ENCODE results near the gene MAFG. TPM values are rescaled to one million over a fixed set of nuclear protein-coding genes. Genes with fewer than 3 reads are reported as not detected.
A peak's percentile ranks its signal among the peaks of the same experiment; 100 is the strongest.

The MAFG gene
- total RNA-seq (10 to 100 TPM; 10.6 to 24.8 (median 18.8) TPM), total RNA-seq (13.4 to 138 (median 43.4) reads per million in 29 experiments)
- total RNA-seq (2013), result 2.8 TPM

- ATAC-seq (replicated peaks in 1 of 4) (peak; percentile 71 to 81 (median 73)), DNase-seq (peak; percentile 68 to 96 (median 82))
- Histone ChIP-seq H3K27ac (ENCODE audit: low read length) (peak within 1 kb of the TSS; percentile 31), H3K36me3 (ENCODE audit: control insufficient read depth in 2 of 2, extremely low read depth in 1 of 2, insufficient read depth in 1 of 2, low read length in 1 of 2) (no peaks in the 10 kb centered on the region), H3K4me3 (ENCODE audit: control insufficient read depth in 1 of 2, extremely low read depth in 1 of 2, low read length in 1 of 2) (peak within 1 kb of the TSS; percentile 56 to 58), H3K9me3 (no peaks in the 10 kb centered on the region), H3K4me1 (ENCODE audit: control insufficient read depth in 1 of 2, extremely low read depth in 1 of 2, insufficient read depth in 2 of 2, low read length in 2 of 2) (peaks cover 23 to 48% of the 10 kb centered on the region in 2 experiments), H3K27me3 (replicated peaks in 1 of 2; ENCODE audit: control insufficient read depth in 2 of 2, extremely low read depth in 1 of 2, insufficient read depth in 2 of 2, low read length in 1 of 2) (peaks cover 2 to 46% of the 10 kb centered on the region in 2 experiments)
- peak within 1 kb of the TSS; percentile 88 to 89 for H3K27ac Mint-ChIP-seq
- POLR2A ChIA-PET, result interaction anchor here in 1 of 2 donors (0.6 kb wide), 1 partner anchor 28 kb away, joined by 3 read pairs; no protein-coding TSS in a partner anchor
- under 1% methylated on average over 93 of the region's 98 CpGs for WGBS (ENCODE audit: insufficient coverage)
- H3K36me3 Mint-ChIP-seq, result no peaks in the 10 kb centered on the region
- CTCF ChIA-PET, result interaction anchor here in 1 of 2 donors (0.5 to 0.6 kb wide), 2 partner anchors 11 to 17 kb away, joined by 4 to 8 read pairs; no protein-coding TSS in a partner anchor
- peak within 1 kb of the TSS; percentile 81 to 90 (median 83) for H3K4me3 Mint-ChIP-seq
- peaks cover 0 to 24% of the 10 kb centered on the region in 2 donors for H3K27me3 Mint-ChIP-seq
- H3K9me3 Mint-ChIP-seq, result no peaks in the 10 kb centered on the region
- H3K4me1 Mint-ChIP-seq, result peaks cover 21 to 37% (median 22%) of the 10 kb centered on the region in 3 donors
Measured at GRCh38 chr17:81927653-81928543, at the start of gene MAFG. TSS of gene MAFG (minus strand) at chr17:81927735. CDS start at chr17:81923185, 4,550 bp downstream.

DNA sequence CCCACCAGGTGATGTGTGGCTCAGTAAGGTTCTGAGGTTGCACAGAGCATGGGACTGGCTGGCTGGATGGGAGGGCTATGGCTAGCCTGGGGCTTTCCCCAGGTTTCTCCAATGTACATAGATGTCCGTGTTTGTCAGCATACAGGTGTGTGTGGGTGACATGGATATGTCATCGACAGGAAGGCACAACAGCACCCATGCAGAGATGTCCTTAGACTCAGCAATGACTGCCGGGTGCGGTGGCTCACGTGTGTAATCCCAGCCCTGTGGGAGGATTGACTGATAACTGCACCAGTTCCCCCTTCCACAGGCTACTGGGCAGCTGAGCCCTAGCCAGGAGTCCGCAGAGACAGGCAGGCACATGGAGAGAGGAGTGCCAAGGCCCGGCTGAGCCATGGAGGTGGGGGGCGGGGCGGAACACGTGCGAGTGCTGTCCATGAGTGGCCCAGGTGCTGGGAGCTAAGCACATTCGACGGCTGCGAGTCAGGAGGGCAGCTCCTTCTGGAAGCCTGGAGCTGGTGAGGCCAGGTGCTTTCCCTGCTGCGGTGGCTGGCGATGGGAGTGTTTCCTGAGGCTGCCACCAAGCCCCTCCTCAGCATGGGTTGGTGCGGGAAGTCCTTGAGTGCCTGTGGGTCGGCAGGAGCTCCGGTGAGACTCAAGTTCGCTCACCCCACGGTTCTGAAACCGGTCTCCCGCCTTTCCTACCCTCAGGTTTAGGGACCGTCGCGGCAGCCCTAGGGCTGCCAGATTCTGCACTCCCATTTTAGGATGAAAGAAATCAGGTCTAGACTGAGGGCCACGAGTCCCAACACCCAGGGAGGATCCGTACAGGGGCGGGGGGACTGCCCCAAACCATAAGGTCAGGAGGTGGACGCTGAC is 49.0 kb upstream of the MAFG start:
- 19% methylated on average over 26 of the region's 30 CpGs for WGBS (ENCODE audit: insufficient coverage)
- H3K4me3 ChIP-seq (ENCODE audit: control insufficient read depth in 1 of 2, extremely low read depth in 1 of 2, low read length in 1 of 2), result peak overlapping the region; percentile 68 to 79

GRCh38 chr17:81973432-81973831 is 45.9 kb upstream of the MAFG start:
- Histone ChIP-seq H3K9me3 (no peaks in the 10 kb centered on the region), H3K36me3 (ENCODE audit: control insufficient read depth in 2 of 2, extremely low read depth in 1 of 2, insufficient read depth in 1 of 2, low read length in 1 of 2) (no peaks in the 10 kb centered on the region), H3K27me3 (replicated peaks in 1 of 2; ENCODE audit: control insufficient read depth in 2 of 2, extremely low read depth in 1 of 2, insufficient read depth in 2 of 2, low read length in 1 of 2) (peaks cover 0 to 5% of the 10 kb centered on the region in 2 experiments), H3K27ac (ENCODE audit: low read length) (no peak overlapping the region), H3K4me1 (ENCODE audit: control insufficient read depth in 1 of 2, extremely low read depth in 1 of 2, insufficient read depth in 2 of 2, low read length in 2 of 2) (peaks cover 13 to 28% of the 10 kb centered on the region in 2 experiments), H3K4me3 (ENCODE audit: control insufficient read depth in 1 of 2, extremely low read depth in 1 of 2, low read length in 1 of 2) (no peak overlapping the region)
- H3K4me1 Mint-ChIP-seq, result peaks cover 21 to 25% (median 25%) of the 10 kb centered on the region in 3 donors
- no peaks in the 10 kb centered on the region for H3K9me3 Mint-ChIP-seq
- H3K27ac Mint-ChIP-seq, result no peak overlapping the region
- ATAC-seq (replicated peaks in 1 of 4) (no peak), DNase-seq (no peak)
- POLR2A ChIA-PET, result no interaction called here
- H3K27me3 Mint-ChIP-seq, result no peaks in the 10 kb centered on the region
- no peak overlapping the region for H3K4me3 Mint-ChIP-seq
- CTCF ChIA-PET, result interaction anchor here in 1 of 2 donors (0.6 kb wide), 1 partner anchor 9 kb away, joined by 4 read pairs; no protein-coding TSS in a partner anchor
- H3K36me3 Mint-ChIP-seq, result no peaks in the 10 kb centered on the region

More for the DNA sequence above, 49.0 kb upstream of the MAFG start:
- peak in 3 of 35 experiments; percentile 6 to 51 (median 23) for DNase-seq
- Mint-ChIP-seq H3K27me3 (no peaks in the 10 kb centered on the region), H3K4me3 (peak overlapping the region; percentile 85 to 96 (median 94)), H3K36me3 (peaks cover 6% of the 10 kb centered on the region), H3K27ac (peak overlapping the region; percentile 95 to 96), H3K4me1 (peaks cover 29 to 41% (median 37%) of the 10 kb centered on the region in 3 donors), H3K9me3 (no peaks in the 10 kb centered on the region)
- Histone ChIP-seq H3K27me3 (replicated peaks in 1 of 2; ENCODE audit: control insufficient read depth in 2 of 2, extremely low read depth in 1 of 2, insufficient read depth in 2 of 2, low read length in 1 of 2) (peaks cover 0 to 3% of the 10 kb centered on the region in 2 experiments), H3K9me3 (no peaks in the 10 kb centered on the region), H3K4me1 (ENCODE audit: control insufficient read depth in 1 of 2, extremely low read depth in 1 of 2, insufficient read depth in 2 of 2, low read length in 2 of 2) (peaks cover 19 to 43% of the 10 kb centered on the region in 2 experiments), H3K36me3 (ENCODE audit: control insufficient read depth in 2 of 2, extremely low read depth in 1 of 2, insufficient read depth in 1 of 2, low read length in 1 of 2) (peaks cover 4 to 7% of the 10 kb centered on the region in 2 donors), H3K27ac (ENCODE audit: low read length) (peak overlapping the region; percentile 38)
- ATAC-seq (replicated peaks in 1 of 4), result peak; percentile 1 to 22 (median 12)
- ChIA-PET CTCF (no interaction called here), POLR2A (interaction anchor here (0.5 to 0.6 kb wide), 2 partner anchors 109 to 161 kb away, joined by 3 read pairs; no protein-coding TSS in a partner anchor)

- ChIA-PET CTCF (no interaction called here), POLR2A (no interaction called here)
- H3K4me1 ChIP-seq (ENCODE audit: control insufficient read depth in 1 of 2, extremely low read depth in 1 of 2, insufficient read depth in 2 of 2, low read length in 2 of 2), result peaks cover 12 to 35% of the 10 kb centered on the region in 2 experiments
- Mint-ChIP-seq H3K27me3 (peaks cover 0 to 4% of the 10 kb centered on the region in 2 donors), H3K4me1 (peaks cover 18 to 26% (median 24%) of the 10 kb centered on the region in 3 donors), H3K9me3 (no peaks in the 10 kb centered on the region), H3K4me3 (peak overlapping the region in 1 of 3 donors; percentile 71), H3K27ac (peak overlapping the region; percentile 31 to 80), H3K36me3 (no peaks in the 10 kb centered on the region)
- H3K4me3 ChIP-seq (ENCODE audit: control insufficient read depth in 1 of 2, extremely low read depth in 1 of 2, low read length in 1 of 2), result no peak overlapping the region
- H3K27me3 ChIP-seq (replicated peaks in 1 of 2; ENCODE audit: control insufficient read depth in 2 of 2, extremely low read depth in 1 of 2, insufficient read depth in 2 of 2, low read length in 1 of 2), result peaks cover 0 to 14% of the 10 kb centered on the region in 2 experiments
- no peak for DNase-seq
- H3K9me3 ChIP-seq, result no peaks in the 10 kb centered on the region
- no peaks in the 10 kb centered on the region for H3K36me3 ChIP-seq (ENCODE audit: control insufficient read depth in 2 of 2, extremely low read depth in 1 of 2, insufficient read depth in 1 of 2, low read length in 1 of 2)
- H3K27ac ChIP-seq (ENCODE audit: low read length), result no peak overlapping the region
- WGBS (ENCODE audit: insufficient coverage), result 86% methylated on average over 7 of the region's 12 CpGs
- no peak for ATAC-seq (replicated peaks in 1 of 4)
Measured at GRCh38 chr17:81968850-81969812, 41.6 kb upstream of the MAFG start.

DNA sequence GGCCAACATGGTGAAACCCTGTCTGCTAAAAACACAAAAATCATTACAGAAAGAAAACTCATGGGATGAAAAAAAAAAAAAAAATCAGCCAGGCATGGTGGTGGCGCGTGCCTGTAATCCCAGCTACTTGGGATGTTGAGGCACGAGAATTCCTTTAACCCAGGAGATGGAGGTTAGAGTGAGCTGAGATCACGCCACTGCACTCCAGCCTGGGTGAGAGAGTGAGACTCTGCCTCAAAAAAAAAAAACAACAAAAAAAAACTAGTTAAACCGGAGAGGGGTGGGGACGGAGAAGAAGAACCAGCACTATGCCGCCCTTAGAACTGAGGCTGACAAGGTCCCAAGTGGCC is 40.8 kb upstream of the MAFG start:
- H3K27me3 ChIP-seq (replicated peaks in 1 of 2; ENCODE audit: control insufficient read depth in 2 of 2, extremely low read depth in 1 of 2, insufficient read depth in 2 of 2, low read length in 1 of 2), result peaks cover 0 to 21% of the 10 kb centered on the region in 2 experiments
- H3K4me3 Mint-ChIP-seq, result peak overlapping the region; percentile 61 to 71 (median 65)
- no peak for ATAC-seq (replicated peaks in 1 of 4)
- DNase-seq, result no peak
- POLR2A ChIA-PET, result interaction anchor here in 1 of 2 donors (0.6 kb wide), 1 partner anchor 410 kb away, joined by 11 read pairs; no protein-coding TSS in a partner anchor
- CTCF ChIA-PET, result interaction anchor here in 1 of 2 donors (1.5 kb wide), 1 partner anchor 52 kb away, joined by 5 read pairs; no protein-coding TSS in a partner anchor
- H3K36me3 Mint-ChIP-seq, result no peaks in the 10 kb centered on the region
- H3K4me3 ChIP-seq (ENCODE audit: control insufficient read depth in 1 of 2, extremely low read depth in 1 of 2, low read length in 1 of 2), result no peak overlapping the region
- H3K9me3 ChIP-seq, result no peaks in the 10 kb centered on the region
- no peak overlapping the region for H3K27ac ChIP-seq (ENCODE audit: low read length)
- peaks cover 18 to 26% (median 24%) of the 10 kb centered on the region in 3 donors for H3K4me1 Mint-ChIP-seq
- WGBS (ENCODE audit: insufficient coverage), result 100% methylated on average over 2 of the region's 7 CpGs
- H3K27ac Mint-ChIP-seq, result peak overlapping the region; percentile 80 to 81
- H3K36me3 ChIP-seq (ENCODE audit: control insufficient read depth in 2 of 2, extremely low read depth in 1 of 2, insufficient read depth in 1 of 2, low read length in 1 of 2), result no peaks in the 10 kb centered on the region
- peaks cover 0 to 11% of the 10 kb centered on the region in 2 donors for H3K27me3 Mint-ChIP-seq
- H3K9me3 Mint-ChIP-seq, result no peaks in the 10 kb centered on the region
- H3K4me1 ChIP-seq (ENCODE audit: control insufficient read depth in 1 of 2, extremely low read depth in 1 of 2, insufficient read depth in 2 of 2, low read length in 2 of 2), result peaks cover 12 to 42% of the 10 kb centered on the region in 2 experiments

All from T-cell (primary cell).